HepG2 (cell line): ENCODE data around the gene TCF12. TPM values are rescaled to one million over a fixed set of nuclear protein-coding genes. Genes with fewer than 3 reads are reported as not detected.

Experiments
- ATAC-seq: fragments of 200-7000 bp; cut with Tn5 transposase; 3 replicates; pipeline ENCODE4 v1.9.1; 2020; ENCODE audit warnings: mild to moderate bottlenecking, moderate library complexity
- BruUV-seq: library from RNA; stranded (reverse); fragments of 400-500 nt; replicated peaks from 2 replicates; lab custom pipeline; 2021; lab: Mats Ljungman, UMichigan
- CTCF ChIA-PET: fragments of 300-600 bp; formaldehyde crosslinking; extraction: SDS; loops from one replicate; lab custom pipeline; 2021; ENCODE audit warnings: low total read pairs, inconsistent platforms, low intra/inter-chr PET ratio; lab: Yijun Ruan, JAX
- POLR2A ChIA-PET: fragments of 350-600 bp; sonication (Branson Sonifier 250); formaldehyde crosslinking; loops from one replicate; lab custom pipeline; 2020; ENCODE audit warnings: antibody characterized with exemption, inconsistent platforms; lab: Yijun Ruan, JAX
- DNase-seq: peaks from one replicate; pipeline ENCODE4 v3.0.0-alpha.2; 2015; ENCODE audit warnings: low spot score
- FAIRE-seq: peaks from 3 replicates; lab custom pipeline; 2011; peaks lifted over from hg19 to GRCh38; lab: Jason Lieb, UNC
- H2AFZ ChIP-seq: one replicate; pipeline ENCODE4 v1.6.1; 2011; ENCODE audit warnings: low read length, inconsistent platforms
- H3K27ac ChIP-seq: fragments of 300-600 bp; 3 replicates; pipeline ENCODE4 v1.8.0; 2011; ENCODE audit warnings: mixed run types, mild to moderate bottlenecking, mixed read lengths, low read length, inconsistent platforms; ENCODE audit not compliant: insufficient read depth; ENCODE audit errors: extremely low read length
- H3K27me3 ChIP-seq, 2 experiments: fragments of 200-600 bp in 1 of 2; 2 replicates in 1 of 2; 3 replicates in 1 of 2; pipeline versions ENCODE4 v1.6.0 to v1.8.0; 2011; ENCODE audit warnings: low read length in 2 of 2, mild to moderate bottlenecking in 2 of 2, moderate library complexity in 2 of 2, inconsistent platforms in 1 of 2; ENCODE audit not compliant: insufficient read depth in 2 of 2, control insufficient read depth in 1 of 2
- H3K36me3 ChIP-seq, 2 experiments: fragments of 200-600 bp in 1 of 2; replicated peaks in 1 of 2; 2 replicates in 1 of 2; 3 replicates in 1 of 2; pipeline versions ENCODE4 v1.5.1 to v1.8.0; 2011; ENCODE audit warnings: low read length in 2 of 2, inconsistent platforms in 1 of 2; ENCODE audit not compliant: insufficient read depth in 2 of 2, control insufficient read depth in 1 of 2
- H3K4me1 ChIP-seq: 2 replicates; pipeline ENCODE4 v1.5.1; 2012; ENCODE audit warnings: low read length, inconsistent platforms; ENCODE audit not compliant: insufficient read depth
- H3K4me2 ChIP-seq: 2 replicates; pipeline ENCODE4 v1.6.0; 2011; ENCODE audit warnings: low read depth, low read length, inconsistent platforms
- H3K4me3 ChIP-seq, 3 experiments: fragments of 200-600 bp in 1 of 3; sonication (generic), shearing (Covaris generic) in 1 of 3; replicated peaks in 1 of 3; 2 replicates each; pipeline ENCODE4 v1.5.1; 2011 to 2016; ENCODE audit warnings: low read length in 3 of 3, inconsistent platforms in 2 of 3, low read depth in 2 of 3, mild to moderate bottlenecking in 2 of 3, control low read depth in 1 of 3, mixed read lengths in 1 of 3; ENCODE audit not compliant: insufficient read depth in 1 of 3
- H3K79me2 ChIP-seq: one replicate; pipeline ENCODE4 v1.6.1; 2011; ENCODE audit warnings: low read length, inconsistent platforms; ENCODE audit not compliant: insufficient read depth
- H3K9ac ChIP-seq: 2 replicates; pipeline ENCODE4 v1.6.0; 2011; ENCODE audit warnings: mild to moderate bottlenecking, low read depth, low read length, inconsistent platforms; ENCODE audit not compliant: insufficient read depth
- H3K9me3 ChIP-seq: 2 replicates; pipeline ENCODE4 v1.5.1; 2012; ENCODE audit warnings: mild to moderate bottlenecking, low read length
- H4K20me1 ChIP-seq: 2 replicates; pipeline ENCODE4 v1.6.0; 2011; ENCODE audit warnings: inconsistent platforms, mild to moderate bottlenecking, low read length, moderate library complexity; ENCODE audit not compliant: insufficient read depth
- ATF7-NPFF ChIP-seq: sonication (generic); formaldehyde crosslinking; IDR thresholded peaks from 2 replicates; pipeline ENCODE4 v1.8.1; 2023; ENCODE audit warnings: mild to moderate bottlenecking, low read depth, missing genetic modification reagents, moderate library complexity
- DMAP1 ChIP-seq: IDR thresholded peaks from 2 replicates; pipeline ENCODE4 v1.6.1; 2016
- E2F1 ChIP-seq: sonication (generic); formaldehyde crosslinking; IDR thresholded peaks from 2 replicates; pipeline ENCODE4 v1.5.0; 2020; ENCODE audit warnings: missing genetic modification reagents
- FOXA3 ChIP-seq: IDR thresholded peaks from 2 replicates; pipeline ENCODE4 v1.6.1; 2016; ENCODE audit warnings: missing genetic modification reagents, missing compliant biosample characterization
- HNRNPLL ChIP-seq: fragments of 200-400 bp; formaldehyde crosslinking; IDR thresholded peaks from 2 replicates; pipeline ENCODE4 v1.6.1; 2017; ENCODE audit warnings: mild to moderate bottlenecking, low read depth, low read length; ENCODE audit not compliant: poor library complexity, severe bottlenecking
- ISX ChIP-seq: sonication (generic); formaldehyde crosslinking; conservative IDR thresholded peaks from 2 replicates; pipeline ENCODE4 v1.5.0; 2020; ENCODE audit warnings: missing genetic modification reagents
- NR2F1 ChIP-seq, 2 experiments: fragments of 450-650 bp in 1 of 2; formaldehyde crosslinking in 1 of 2; IDR thresholded peaks; 2 replicates each; pipeline versions ENCODE4 v1.5.0 to v1.6.1; 2016 to 2020; ENCODE audit warnings: mild to moderate bottlenecking in 1 of 2, missing compliant biosample characterization in 1 of 2, missing genetic modification reagents in 1 of 2, moderate library complexity in 1 of 2
- PHF20 ChIP-seq: sonication (generic); formaldehyde crosslinking; IDR thresholded peaks from 2 replicates; pipeline ENCODE4 v1.5.0; 2020; ENCODE audit warnings: mild to moderate bottlenecking, missing genetic modification reagents
- TEAD3 ChIP-seq: optimal IDR thresholded peaks from 2 replicates; pipeline ENCODE3; 2016; ENCODE audit warnings: borderline replicate concordance
- U2AF1 ChIP-seq: fragments of 200-400 bp; formaldehyde crosslinking; optimal IDR thresholded peaks from 2 replicates; pipeline ENCODE3; 2017; ENCODE audit warnings: mild to moderate bottlenecking, low read depth, low read length
- ZNF549 ChIP-seq: sonication (generic); formaldehyde crosslinking; IDR thresholded peaks from 2 replicates; pipeline ENCODE4 v1.5.0; 2020; ENCODE audit warnings: missing genetic modification reagents
- ZNF562 ChIP-seq: sonication (generic); formaldehyde crosslinking; IDR thresholded peaks from 2 replicates; pipeline ENCODE4 v1.8.0; 2022; ENCODE audit warnings: missing genetic modification reagents, borderline replicate concordance
- ZNF567 ChIP-seq: sonication (generic); formaldehyde crosslinking; IDR thresholded peaks from 2 replicates; pipeline ENCODE4 v1.8.1; 2023; ENCODE audit warnings: mild to moderate bottlenecking, missing genetic modification reagents, borderline replicate concordance
- ZNF839 ChIP-seq: sonication (generic); formaldehyde crosslinking; IDR thresholded peaks from 2 replicates; pipeline ENCODE4 v1.4.0; 2020; ENCODE audit warnings: missing genetic modification reagents, mild to moderate bottlenecking, borderline replicate concordance
- WGBS: methylation state at CpG from one replicate; pipeline ENCODE4 v1.1.6; 2017; ENCODE audit warnings: low lambda C conversion rate; 5-methylcytosine and 5-hydroxymethylcytosine counted together
- in situ Hi-C: cut with HindIII; loops from 2 replicates; pipeline ENCODE4 v1.10.0; 2017; ENCODE audit warnings: low pct_unique_long_range_greater_than_20kb; ENCODE audit not compliant: extremely low pct_ligation_motif_present
- intact Hi-C: fragments of 100-400 bp; cut with micrococcal nuclease; formaldehyde crosslinking; loops from one replicate; pipeline ENCODE4 v1.10.0; 2022; ENCODE audit not compliant: unreplicated experiment
- polyA plus RNA-seq, 8 experiments: library from polyadenylated mRNA; depleted of rRNA in 3 of 8; stranded (reverse) in 7 of 8; unstranded in 1 of 8; fragments of >200 nt; fragmentation: Illumina TruSeq in 4 of 8; extraction: Trizol in 4 of 8; gene quantifications; 2 replicates each; pipeline versions ENCODE4 v1.2.1 to v1.2.3, GENCODE V29; 2011 to 2016; ENCODE audit warnings: low read depth in 4 of 8, missing spikeins in 1 of 8, mixed read lengths in 1 of 8; ENCODE audit not compliant: insufficient read depth in 1 of 8
- total RNA-seq, 5 experiments: library from RNA; depleted of rRNA; stranded (reverse); fragments of >200 nt; fragmentation: Illumina TruSeq; extraction: Trizol; gene quantifications; 2 replicates each; pipeline ENCODE4 v1.2.3, GENCODE V29; 2016; ENCODE audit warnings: low read depth in 1 of 5
- TF ChIP-seq, protein P1 (sequence below): fragments of 450-650 bp; IDR thresholded peaks from 2 replicates; pipeline ENCODE4 v1.6.1; 2017
- TF ChIP-seq, protein P2 (sequence below): sonication (generic); formaldehyde crosslinking; IDR thresholded peaks from 2 replicates; pipeline ENCODE4 v1.4.0; 2020; ENCODE audit warnings: mild to moderate bottlenecking, missing genetic modification reagents
- TF ChIP-seq, protein P3 (sequence below): sonication (generic); formaldehyde crosslinking; IDR thresholded peaks from 2 replicates; pipeline ENCODE4 v1.5.1; 2020; ENCODE audit warnings: missing genetic modification reagents, mild to moderate bottlenecking, borderline replicate concordance
- TF ChIP-seq, protein P4 (sequence below): IDR thresholded peaks from 2 replicates; pipeline ENCODE4 v1.6.1; 2016

TCF12 gene
- total and polyA plus RNA-seq, 2 of the 13 experiments (the other 11 are each of a cell fraction or from before 2014, with no cell fraction given), result 48.6 to 51.1 TPM

DNA sequence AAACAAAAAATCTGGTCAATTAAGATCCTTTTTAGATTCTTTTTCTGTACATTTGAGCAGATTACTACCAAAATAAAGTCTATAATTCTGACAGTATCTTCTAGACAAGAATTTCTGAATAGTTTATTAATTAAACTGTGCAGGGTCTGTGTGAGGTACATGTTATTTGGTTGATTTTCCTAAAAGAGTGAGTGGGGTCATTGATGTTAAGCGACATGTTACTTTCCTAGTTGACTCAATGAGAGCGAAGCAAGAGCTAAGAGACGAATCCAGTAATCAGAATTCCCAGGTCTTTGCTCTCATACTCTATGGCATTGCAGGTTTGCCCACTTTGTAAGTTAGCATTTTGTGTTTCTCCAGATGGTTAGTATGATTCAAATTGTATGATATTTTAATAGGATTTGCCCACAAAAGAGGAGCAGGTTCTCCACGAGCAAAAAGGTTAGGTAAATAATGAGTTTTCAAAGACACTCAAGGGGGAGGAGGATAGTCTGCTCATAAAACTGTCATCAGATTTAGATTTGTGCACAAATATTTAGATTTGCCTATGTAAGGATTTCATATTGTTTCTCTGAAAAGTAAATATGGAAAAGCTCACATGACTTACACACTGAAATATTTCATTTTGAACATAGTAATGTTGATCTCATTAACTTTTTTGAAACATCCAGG, 240.7 kb downstream of the TCF12 start:
- intact Hi-C loops (no loop called here), in situ Hi-C loops (loop anchor here (25.0 kb wide), 1 partner anchor 378 kb away; no protein-coding TSS in a partner anchor)
- H3K4me1 ChIP-seq, result no peaks in the 10 kb centered on the region
- 93% methylated on average over 4 of the region's 4 CpGs for WGBS
- no peaks in the 10 kb centered on the region for H3K9me3 ChIP-seq
- H3K4me3 ChIP-seq, result no peak overlapping the region
- H3K27ac ChIP-seq, result no peak overlapping the region
- H3K4me2 ChIP-seq, result no peak overlapping the region
- peaks cover 0 to 1% of the 10 kb centered on the region in 2 experiments; a peak in 3 of 5 replicates for H3K36me3 ChIP-seq
- ChIA-PET CTCF (no interaction called here), POLR2A (no interaction called here)
- H3K27me3 ChIP-seq, result no peaks in the 10 kb centered on the region
- no peak for FAIRE-seq
- no peak for ATAC-seq
- no peaks in the 10 kb centered on the region for H3K79me2 ChIP-seq
- H2AFZ ChIP-seq, result no peak overlapping the region
- H4K20me1 ChIP-seq, result no peaks in the 10 kb centered on the region
- no peak for DNase-seq
- H3K9ac ChIP-seq, result no peak overlapping the region
- no TSS peak for BruUV-seq
- no peak for TF ChIP-seq NR2F1 (CRISPR knock-in tag; IDR thresholded peaks at IDR 0.05)
- TF ChIP-seq ZNF562 (CRISPR knock-in tag), result no peak
- TF ChIP-seq PHF20 (CRISPR knock-in tag), result no peak
- no peak for TF ChIP-seq U2AF1
- no peak for TF ChIP-seq E2F1
- TF ChIP-seq, protein P1, sequence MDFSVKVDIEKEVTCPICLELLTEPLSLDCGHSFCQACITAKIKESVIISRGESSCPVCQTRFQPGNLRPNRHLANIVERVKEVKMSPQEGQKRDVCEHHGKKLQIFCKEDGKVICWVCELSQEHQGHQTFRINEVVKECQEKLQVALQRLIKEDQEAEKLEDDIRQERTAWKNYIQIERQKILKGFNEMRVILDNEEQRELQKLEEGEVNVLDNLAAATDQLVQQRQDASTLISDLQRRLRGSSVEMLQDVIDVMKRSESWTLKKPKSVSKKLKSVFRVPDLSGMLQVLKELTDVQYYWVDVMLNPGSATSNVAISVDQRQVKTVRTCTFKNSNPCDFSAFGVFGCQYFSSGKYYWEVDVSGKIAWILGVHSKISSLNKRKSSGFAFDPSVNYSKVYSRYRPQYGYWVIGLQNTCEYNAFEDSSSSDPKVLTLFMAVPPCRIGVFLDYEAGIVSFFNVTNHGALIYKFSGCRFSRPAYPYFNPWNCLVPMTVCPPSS, result no peak
- TF ChIP-seq ISX (CRISPR knock-in tag), result no peak
- TF ChIP-seq DMAP1 (CRISPR knock-in tag), result no peak
- TF ChIP-seq ZNF549 (CRISPR knock-in tag), result no peak
- TF ChIP-seq, protein P2, sequence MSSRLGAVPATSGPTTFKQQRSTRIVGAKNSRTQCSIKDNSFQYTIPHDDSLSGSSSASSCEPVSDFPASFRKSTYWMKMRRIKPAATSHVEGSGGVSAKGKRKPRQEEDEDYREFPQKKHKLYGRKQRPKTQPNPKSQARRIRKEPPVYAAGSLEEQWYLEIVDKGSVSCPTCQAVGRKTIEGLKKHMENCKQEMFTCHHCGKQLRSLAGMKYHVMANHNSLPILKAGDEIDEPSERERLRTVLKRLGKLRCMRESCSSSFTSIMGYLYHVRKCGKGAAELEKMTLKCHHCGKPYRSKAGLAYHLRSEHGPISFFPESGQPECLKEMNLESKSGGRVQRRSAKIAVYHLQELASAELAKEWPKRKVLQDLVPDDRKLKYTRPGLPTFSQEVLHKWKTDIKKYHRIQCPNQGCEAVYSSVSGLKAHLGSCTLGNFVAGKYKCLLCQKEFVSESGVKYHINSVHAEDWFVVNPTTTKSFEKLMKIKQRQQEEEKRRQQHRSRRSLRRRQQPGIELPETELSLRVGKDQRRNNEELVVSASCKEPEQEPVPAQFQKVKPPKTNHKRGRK (CRISPR knock-in tag), result no peak
- TF ChIP-seq, protein P3, sequence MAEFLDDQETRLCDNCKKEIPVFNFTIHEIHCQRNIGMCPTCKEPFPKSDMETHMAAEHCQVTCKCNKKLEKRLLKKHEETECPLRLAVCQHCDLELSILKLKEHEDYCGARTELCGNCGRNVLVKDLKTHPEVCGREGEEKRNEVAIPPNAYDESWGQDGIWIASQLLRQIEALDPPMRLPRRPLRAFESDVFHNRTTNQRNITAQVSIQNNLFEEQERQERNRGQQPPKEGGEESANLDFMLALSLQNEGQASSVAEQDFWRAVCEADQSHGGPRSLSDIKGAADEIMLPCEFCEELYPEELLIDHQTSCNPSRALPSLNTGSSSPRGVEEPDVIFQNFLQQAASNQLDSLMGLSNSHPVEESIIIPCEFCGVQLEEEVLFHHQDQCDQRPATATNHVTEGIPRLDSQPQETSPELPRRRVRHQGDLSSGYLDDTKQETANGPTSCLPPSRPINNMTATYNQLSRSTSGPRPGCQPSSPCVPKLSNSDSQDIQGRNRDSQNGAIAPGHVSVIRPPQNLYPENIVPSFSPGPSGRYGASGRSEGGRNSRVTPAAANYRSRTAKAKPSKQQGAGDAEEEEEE (CRISPR knock-in tag), result no peak
- TF ChIP-seq, protein P4, sequence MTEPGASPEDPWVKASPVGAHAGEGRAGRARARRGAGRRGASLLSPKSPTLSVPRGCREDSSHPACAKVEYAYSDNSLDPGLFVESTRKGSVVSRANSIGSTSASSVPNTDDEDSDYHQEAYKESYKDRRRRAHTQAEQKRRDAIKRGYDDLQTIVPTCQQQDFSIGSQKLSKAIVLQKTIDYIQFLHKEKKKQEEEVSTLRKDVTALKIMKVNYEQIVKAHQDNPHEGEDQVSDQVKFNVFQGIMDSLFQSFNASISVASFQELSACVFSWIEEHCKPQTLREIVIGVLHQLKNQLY, result no peak
- no peak for TF ChIP-seq HNRNPLL
- no peak for TF ChIP-seq ZNF567 (CRISPR knock-in tag)
- no peak for TF ChIP-seq ZNF839
- TF ChIP-seq ATF7-NPFF (CRISPR knock-in tag), result no peak
- TF ChIP-seq TEAD3 (CRISPR knock-in tag), result no peak
- no peak for TF ChIP-seq FOXA3 (CRISPR knock-in tag)
